ENCODE measurements around the gene PIN4. TPM values are rescaled to one million over a fixed set of nuclear protein-coding genes. Genes with fewer than 3 reads are reported as not detected.

Gene PIN4
- total and polyA plus RNA-seq, 2 experiments from 2014 or later, result 3.5 to 80.6 TPM

DNA sequence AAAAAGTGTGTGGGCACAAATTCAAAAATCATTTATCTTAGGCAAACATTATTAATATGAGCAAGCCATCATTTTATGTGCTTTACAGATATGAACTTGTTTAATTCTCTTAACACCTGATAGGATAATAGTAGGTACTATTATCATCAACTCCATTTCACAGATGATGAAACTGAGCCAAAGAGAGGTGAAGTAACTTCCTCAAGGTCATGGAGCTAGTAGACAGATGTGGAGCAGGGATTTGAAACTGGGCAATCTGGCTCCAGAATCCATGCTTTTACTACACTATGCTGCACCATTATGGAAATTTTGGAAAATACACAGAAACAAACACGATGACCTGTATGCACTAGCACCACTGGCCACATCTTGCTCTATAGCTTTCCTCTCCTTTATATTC is 1.0 kb upstream of the PIN4 start (continued):
- TF ChIP-seq, protein P1, sequence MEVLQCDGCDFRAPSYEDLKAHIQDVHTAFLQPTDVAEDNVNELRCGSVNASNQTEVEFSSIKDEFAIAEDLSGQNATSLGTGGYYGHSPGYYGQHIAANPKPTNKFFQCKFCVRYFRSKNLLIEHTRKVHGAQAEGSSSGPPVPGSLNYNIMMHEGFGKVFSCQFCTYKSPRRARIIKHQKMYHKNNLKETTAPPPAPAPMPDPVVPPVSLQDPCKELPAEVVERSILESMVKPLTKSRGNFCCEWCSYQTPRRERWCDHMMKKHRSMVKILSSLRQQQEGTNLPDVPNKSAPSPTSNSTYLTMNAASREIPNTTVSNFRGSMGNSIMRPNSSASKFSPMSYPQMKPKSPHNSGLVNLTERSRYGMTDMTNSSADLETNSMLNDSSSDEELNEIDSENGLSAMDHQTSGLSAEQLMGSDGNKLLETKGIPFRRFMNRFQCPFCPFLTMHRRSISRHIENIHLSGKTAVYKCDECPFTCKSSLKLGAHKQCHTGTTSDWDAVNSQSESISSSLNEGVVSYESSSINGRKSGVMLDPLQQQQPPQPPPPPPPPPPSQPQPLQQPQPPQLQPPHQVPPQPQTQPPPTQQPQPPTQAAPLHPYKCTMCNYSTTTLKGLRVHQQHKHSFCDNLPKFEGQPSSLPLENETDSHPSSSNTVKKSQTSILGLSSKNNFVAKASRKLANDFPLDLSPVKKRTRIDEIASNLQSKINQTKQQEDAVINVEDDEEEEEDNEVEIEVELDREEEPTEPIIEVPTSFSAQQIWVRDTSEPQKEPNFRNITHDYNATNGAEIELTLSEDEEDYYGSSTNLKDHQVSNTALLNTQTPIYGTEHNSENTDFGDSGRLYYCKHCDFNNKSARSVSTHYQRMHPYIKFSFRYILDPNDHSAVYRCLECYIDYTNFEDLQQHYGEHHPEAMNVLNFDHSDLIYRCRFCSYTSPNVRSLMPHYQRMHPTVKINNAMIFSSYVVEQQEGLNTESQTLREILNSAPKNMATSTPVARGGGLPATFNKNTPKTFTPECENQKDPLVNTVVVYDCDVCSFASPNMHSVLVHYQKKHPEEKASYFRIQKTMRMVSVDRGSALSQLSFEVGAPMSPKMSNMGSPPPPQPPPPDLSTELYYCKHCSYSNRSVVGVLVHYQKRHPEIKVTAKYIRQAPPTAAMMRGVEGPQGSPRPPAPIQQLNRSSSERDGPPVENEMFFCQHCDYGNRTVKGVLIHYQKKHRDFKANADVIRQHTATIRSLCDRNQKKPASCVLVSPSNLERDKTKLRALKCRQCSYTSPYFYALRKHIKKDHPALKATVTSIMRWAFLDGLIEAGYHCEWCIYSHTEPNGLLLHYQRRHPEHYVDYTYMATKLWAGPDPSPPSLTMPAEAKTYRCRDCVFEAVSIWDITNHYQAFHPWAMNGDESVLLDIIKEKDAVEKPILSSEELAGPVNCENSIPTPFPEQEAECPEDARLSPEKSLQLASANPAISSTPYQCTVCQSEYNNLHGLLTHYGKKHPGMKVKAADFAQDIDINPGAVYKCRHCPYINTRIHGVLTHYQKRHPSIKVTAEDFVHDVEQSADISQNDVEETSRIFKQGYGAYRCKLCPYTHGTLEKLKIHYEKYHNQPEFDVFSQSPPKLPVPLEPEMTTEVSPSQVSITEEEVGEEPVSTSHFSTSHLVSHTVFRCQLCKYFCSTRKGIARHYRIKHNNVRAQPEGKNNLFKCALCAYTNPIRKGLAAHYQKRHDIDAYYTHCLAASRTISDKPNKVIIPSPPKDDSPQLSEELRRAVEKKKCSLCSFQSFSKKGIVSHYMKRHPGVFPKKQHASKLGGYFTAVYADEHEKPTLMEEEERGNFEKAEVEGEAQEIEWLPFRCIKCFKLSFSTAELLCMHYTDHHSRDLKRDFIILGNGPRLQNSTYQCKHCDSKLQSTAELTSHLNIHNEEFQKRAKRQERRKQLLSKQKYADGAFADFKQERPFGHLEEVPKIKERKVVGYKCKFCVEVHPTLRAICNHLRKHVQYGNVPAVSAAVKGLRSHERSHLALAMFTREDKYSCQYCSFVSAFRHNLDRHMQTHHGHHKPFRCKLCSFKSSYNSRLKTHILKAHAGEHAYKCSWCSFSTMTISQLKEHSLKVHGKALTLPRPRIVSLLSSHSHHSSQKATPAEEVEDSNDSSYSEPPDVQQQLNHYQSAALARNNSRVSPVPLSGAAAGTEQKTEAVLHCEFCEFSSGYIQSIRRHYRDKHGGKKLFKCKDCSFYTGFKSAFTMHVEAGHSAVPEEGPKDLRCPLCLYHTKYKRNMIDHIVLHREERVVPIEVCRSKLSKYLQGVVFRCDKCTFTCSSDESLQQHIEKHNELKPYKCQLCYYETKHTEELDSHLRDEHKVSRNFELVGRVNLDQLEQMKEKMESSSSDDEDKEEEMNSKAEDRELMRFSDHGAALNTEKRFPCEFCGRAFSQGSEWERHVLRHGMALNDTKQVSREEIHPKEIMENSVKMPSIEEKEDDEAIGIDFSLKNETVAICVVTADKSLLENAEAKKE (CRISPR knock-in tag; IDR thresholded peaks at IDR 0.05), result no peak
- TF ChIP-seq EZH2 (IDR thresholded peaks at IDR 0.05; ENCODE audit: low read depth, unreplicated experiment) (no peak), ZNF114 (CRISPR knock-in tag; IDR thresholded peaks at IDR 0.05) (no peak), ZNF331 (CRISPR knock-in tag; IDR thresholded peaks at IDR 0.05; ENCODE audit: low read depth) (no peak), NANOG (IDR thresholded peaks at IDR 0.05; ENCODE audit: borderline replicate concordance) (no peak)
- TF ChIP-seq, protein P2, sequence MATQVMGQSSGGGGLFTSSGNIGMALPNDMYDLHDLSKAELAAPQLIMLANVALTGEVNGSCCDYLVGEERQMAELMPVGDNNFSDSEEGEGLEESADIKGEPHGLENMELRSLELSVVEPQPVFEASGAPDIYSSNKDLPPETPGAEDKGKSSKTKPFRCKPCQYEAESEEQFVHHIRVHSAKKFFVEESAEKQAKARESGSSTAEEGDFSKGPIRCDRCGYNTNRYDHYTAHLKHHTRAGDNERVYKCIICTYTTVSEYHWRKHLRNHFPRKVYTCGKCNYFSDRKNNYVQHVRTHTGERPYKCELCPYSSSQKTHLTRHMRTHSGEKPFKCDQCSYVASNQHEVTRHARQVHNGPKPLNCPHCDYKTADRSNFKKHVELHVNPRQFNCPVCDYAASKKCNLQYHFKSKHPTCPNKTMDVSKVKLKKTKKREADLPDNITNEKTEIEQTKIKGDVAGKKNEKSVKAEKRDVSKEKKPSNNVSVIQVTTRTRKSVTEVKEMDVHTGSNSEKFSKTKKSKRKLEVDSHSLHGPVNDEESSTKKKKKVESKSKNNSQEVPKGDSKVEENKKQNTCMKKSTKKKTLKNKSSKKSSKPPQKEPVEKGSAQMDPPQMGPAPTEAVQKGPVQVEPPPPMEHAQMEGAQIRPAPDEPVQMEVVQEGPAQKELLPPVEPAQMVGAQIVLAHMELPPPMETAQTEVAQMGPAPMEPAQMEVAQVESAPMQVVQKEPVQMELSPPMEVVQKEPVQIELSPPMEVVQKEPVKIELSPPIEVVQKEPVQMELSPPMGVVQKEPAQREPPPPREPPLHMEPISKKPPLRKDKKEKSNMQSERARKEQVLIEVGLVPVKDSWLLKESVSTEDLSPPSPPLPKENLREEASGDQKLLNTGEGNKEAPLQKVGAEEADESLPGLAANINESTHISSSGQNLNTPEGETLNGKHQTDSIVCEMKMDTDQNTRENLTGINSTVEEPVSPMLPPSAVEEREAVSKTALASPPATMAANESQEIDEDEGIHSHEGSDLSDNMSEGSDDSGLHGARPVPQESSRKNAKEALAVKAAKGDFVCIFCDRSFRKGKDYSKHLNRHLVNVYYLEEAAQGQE (IDR thresholded peaks at IDR 0.05; ENCODE audit: unreplicated experiment), result no peak

Data from GM23338 (cell line).